ENCODE data around the gene DOP1B. TPM values are rescaled to one million over a fixed set of nuclear protein-coding genes. Genes with fewer than 3 reads are reported as not detected.

DOP1B gene
- total and polyA plus RNA-seq, 2 of the 4 experiments (the other 2 are of a cell fraction), result 8.8 to 13.0 TPM

DNA sequence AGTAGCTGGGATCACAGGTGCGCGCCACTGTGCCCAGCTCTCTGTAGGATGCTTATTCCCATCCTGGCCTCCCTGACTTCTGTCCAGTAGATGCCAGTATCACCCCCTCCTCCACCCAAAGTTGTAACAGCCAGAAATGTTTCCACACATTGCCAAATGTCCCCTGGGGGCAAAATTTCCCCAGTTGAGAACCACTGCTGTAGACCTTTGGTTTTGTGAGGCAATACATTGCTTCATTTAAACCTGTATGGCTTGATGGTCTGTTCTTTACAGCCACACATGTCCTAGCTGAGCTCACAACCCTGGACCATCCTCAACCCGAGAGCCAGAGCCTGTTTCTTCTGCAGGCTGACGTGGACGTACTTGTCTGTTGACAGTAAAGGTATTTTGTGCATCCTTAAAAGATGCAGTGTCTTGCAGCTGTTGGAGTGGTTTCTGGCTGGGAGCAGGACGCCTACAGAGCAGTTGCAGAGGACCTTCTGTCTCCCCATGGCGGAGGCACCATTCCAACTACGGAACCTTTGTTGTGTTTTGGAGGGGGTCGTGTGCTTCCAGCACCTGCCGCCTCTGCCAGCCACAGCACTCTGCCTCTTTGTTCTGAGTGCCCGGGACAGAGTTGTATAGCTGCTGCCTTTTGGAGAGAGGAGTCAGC lies 26.6 kb downstream of the DOP1B start:
- no peak overlapping the region for H4K91ac ChIP-seq (ENCODE audit: insufficient read depth, low read depth, low read length)
- dilution Hi-C loops (cut with HindIII; ENCODE audit: low sequenced_read_pairs, unreplicated experiment) (no loop called here), intact Hi-C loops (cut with micrococcal nuclease) (no loop called here), in situ Hi-C loops (cut with MboI; ENCODE audit: low sequenced_read_pairs) (no loop called here)
- H3K27ac ChIP-seq (ENCODE audit: insufficient read depth, low read length), result no peak overlapping the region
- no peak overlapping the region for H3K23ac ChIP-seq (ENCODE audit: low read depth, low read length)
- ATAC-seq (ENCODE audit: low read depth) (no peak), DNase-seq (no peak)
- peaks cover 11 to 31% of the 10 kb centered on the region in 2 experiments for H3K79me1 ChIP-seq (ENCODE audit: low read depth in 1 of 2, low read length in 2 of 2)
- H2AK9ac ChIP-seq (replicated peaks; ENCODE audit: low read depth, low read length, poor library complexity), result no peak overlapping the region
- peaks cover 3% of the 10 kb centered on the region; the same call in 1 of the 2 replicates for H3K9me3 ChIP-seq (ENCODE audit: control insufficient read depth, insufficient read depth, low read length)
- BruUV-seq (replicated peaks), result no TSS peak
- no peak overlapping the region for H3K18ac ChIP-seq (ENCODE audit: low read depth, low read length)
- H3K4me3 ChIP-seq (ENCODE audit: insufficient read depth, low read depth, low read length), result no peak overlapping the region
- ChIA-PET CTCF (interaction anchor here (0.6 kb wide), 1 partner anchor 256 kb away, joined by 5 read pairs; no protein-coding TSS in a partner anchor), POLR2A (ENCODE audit: unreplicated experiment) (no interaction called here)
- H2BK15ac ChIP-seq (ENCODE audit: low read depth, low read length), result no peak overlapping the region
- no peak overlapping the region for H3K4ac ChIP-seq (ENCODE audit: low read depth, low read length)
- no peak overlapping the region for H3K4me2 ChIP-seq (ENCODE audit: low read depth, low read length)
- no peak overlapping the region for H3K56ac ChIP-seq (ENCODE audit: extremely low read depth, insufficient read depth, low read length)
- no peak overlapping the region for H4K8ac ChIP-seq (ENCODE audit: low read depth in 2 of 2, low read length in 2 of 2)
- H2BK5ac ChIP-seq (ENCODE audit: low read depth, low read length, poor library complexity, severe bottlenecking), result no peak overlapping the region
- TF ChIP-seq BHLHE40 (IDR thresholded peaks at IDR 0.05; ENCODE audit: low read depth, low read length), result no peak
- no peak for TF ChIP-seq RCOR1 (IDR thresholded peaks at IDR 0.05; ENCODE audit: insufficient replicate concordance, low read length)
- no peak for TF ChIP-seq NFE2L2 (IDR thresholded peaks at IDR 0.05; ENCODE audit: low read depth, low read length)
- TF ChIP-seq, protein P1, sequence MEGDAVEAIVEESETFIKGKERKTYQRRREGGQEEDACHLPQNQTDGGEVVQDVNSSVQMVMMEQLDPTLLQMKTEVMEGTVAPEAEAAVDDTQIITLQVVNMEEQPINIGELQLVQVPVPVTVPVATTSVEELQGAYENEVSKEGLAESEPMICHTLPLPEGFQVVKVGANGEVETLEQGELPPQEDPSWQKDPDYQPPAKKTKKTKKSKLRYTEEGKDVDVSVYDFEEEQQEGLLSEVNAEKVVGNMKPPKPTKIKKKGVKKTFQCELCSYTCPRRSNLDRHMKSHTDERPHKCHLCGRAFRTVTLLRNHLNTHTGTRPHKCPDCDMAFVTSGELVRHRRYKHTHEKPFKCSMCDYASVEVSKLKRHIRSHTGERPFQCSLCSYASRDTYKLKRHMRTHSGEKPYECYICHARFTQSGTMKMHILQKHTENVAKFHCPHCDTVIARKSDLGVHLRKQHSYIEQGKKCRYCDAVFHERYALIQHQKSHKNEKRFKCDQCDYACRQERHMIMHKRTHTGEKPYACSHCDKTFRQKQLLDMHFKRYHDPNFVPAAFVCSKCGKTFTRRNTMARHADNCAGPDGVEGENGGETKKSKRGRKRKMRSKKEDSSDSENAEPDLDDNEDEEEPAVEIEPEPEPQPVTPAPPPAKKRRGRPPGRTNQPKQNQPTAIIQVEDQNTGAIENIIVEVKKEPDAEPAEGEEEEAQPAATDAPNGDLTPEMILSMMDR (conservative IDR thresholded peaks at IDR 0.05; ENCODE audit: low read depth, low read length), result no peak
- no peak for TF ChIP-seq MXI1 (IDR thresholded peaks at IDR 0.05; ENCODE audit: borderline replicate concordance, low read depth, low read length)
- no peaks in the 10 kb centered on the region; the same call in 1 of the 2 replicates for H3K36me3 ChIP-seq (ENCODE audit: control insufficient read depth, insufficient read depth, low read length)
- H2AK5ac ChIP-seq (ENCODE audit: low read depth, low read length), result no peak overlapping the region
- H4K20me1 ChIP-seq (ENCODE audit: insufficient read depth, low read length), result no peaks in the 10 kb centered on the region; the same call in 1 of the 2 replicates
- H3K9ac ChIP-seq (ENCODE audit: low read depth, low read length), result no peak overlapping the region
- no peak overlapping the region for H4K5ac ChIP-seq (ENCODE audit: low read depth, low read length)
- H2BK20ac ChIP-seq (ENCODE audit: low read depth, low read length), result no peak overlapping the region
- peaks cover 4% of the 10 kb centered on the region for H3K4me1 ChIP-seq (ENCODE audit: control insufficient read depth, insufficient read depth, low read length)
- H3K14ac ChIP-seq (replicated peaks; ENCODE audit: low read depth, low read length), result no peak overlapping the region
- no peak overlapping the region for H2BK120ac ChIP-seq (ENCODE audit: low read depth, low read length)
- no peak overlapping the region for H2AFZ ChIP-seq (replicated peaks; ENCODE audit: low read length, poor library complexity)
- H3K27me3 ChIP-seq (ENCODE audit: control insufficient read depth, insufficient read depth, low read length), result no peaks in the 10 kb centered on the region
- H3K9me1 ChIP-seq (ENCODE audit: insufficient read depth, low read length), result peaks cover 17% of the 10 kb centered on the region; the same call in 1 of the 2 replicates
- no CpG with 5 or more reads among the region's 11 CpGs for WGBS, 2 experiments (ENCODE audit: extremely low coverage in 2 of 2, insufficient read length in 1 of 2)

Data from IMR-90 (cell line).